Measurements from ENCODE around the gene SMIM22.

The SMIM22 gene

GRCh38 chr16:4811242-4811641, 16.1 kb downstream of the SMIM22 start:
- H3K27ac ChIP-seq = no peak overlapping the region
- no peak overlapping the region for H3K4me3 ChIP-seq

DNA sequence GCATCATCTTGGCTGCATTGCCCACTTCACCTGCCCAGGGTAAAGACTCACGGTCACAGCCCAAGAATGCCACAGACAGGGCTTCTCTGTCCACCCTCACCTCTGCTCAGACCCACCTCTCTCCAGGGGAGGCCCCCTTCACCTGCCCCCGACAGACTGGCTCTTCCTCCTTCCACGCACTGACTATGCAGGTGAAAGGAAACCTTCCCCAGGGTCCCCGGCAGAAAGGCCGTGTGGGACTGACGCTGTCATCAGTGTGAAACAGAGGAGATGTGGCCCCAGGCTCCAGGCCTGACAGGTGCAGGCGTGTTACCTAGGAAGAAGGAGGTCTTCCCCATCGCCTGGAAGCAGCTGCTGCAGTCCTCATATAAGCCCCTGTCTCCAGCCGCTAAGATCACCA, 16.6 kb downstream of the SMIM22 start:
- Histone ChIP-seq H3K27ac (no peak overlapping the region), H3K4me3 (no peak overlapping the region)

DNA sequence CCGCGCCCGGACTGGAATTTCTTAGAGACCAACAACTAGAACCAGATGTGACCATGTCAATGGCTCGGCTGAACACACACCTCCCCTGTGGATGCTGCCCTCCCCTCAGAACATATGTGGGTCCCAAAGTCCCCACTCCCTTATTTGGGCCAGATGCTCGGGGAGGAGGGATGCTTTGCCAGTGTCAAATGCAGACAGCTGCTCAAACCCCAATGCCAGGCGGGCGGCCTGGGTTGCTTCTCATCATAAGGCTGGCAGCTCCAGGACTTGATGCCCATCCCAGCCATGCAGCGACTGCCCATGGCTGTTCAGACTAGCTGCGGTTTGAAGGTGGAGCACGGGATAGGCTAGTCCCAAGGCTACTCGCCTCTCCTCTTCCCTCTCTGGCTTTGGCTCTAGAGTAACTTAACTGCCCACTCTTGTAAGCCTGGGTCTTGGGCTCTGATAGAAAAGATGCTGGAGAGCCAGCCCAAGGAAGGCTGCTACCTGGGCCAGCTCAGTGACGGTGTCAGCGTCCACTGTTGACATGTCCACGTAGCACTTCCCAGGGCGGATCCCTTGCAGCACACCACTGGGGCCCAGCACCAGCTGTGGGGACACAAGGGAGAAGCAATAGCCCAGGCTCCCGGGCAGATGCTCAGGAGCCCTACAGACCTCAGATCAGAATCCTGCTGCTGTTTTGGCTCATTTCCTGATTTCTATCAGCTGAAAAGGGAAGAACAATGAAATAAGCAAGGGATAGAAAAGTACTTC, 18.3 kb downstream of the SMIM22 start:
- Histone ChIP-seq H3K27ac (no peak overlapping the region), H3K4me3 (no peak overlapping the region)

GRCh38 chr16:4814046-4814445, 18.9 kb downstream of the SMIM22 start:
- Histone ChIP-seq H3K4me3 (no peak overlapping the region), H3K27ac (no peak overlapping the region)

DNA sequence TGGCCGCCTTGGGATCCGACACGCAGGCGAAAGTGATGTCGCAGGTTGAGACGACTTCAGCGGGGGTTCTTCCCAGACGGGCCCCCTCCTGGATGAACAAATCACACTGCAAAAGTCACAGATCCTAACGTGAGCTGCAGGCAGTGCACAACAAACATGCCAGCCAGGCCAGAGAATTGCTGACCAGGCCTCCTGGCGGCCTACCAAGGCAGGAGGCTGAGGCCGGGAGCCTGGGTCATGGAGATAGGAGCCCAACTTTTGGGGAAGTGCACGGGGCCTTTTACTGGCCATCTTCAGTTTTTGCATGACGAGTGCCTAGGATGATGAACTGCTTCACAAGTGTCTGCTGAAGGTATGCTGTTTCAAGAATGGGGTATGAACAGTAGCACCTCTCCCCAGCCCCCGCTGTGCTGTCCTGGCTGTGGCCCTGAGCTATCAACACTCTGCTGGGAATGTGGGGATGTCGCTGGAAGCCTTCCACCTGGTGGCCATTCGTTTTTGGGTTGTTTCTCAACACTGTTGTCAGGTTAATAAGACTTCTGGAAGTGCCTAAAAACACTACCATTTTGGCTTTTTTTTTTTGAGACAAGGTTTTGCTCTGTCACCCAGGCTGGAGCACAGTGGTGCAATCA, 19.5 kb downstream of the SMIM22 start:
- Histone ChIP-seq H3K4me3 (no peak overlapping the region), H3K27ac (no peak overlapping the region)

GRCh38 chr16:4820652-4821051, 25.5 kb downstream of the SMIM22 start:
- H3K4me3 ChIP-seq = no peak overlapping the region
- H3K27ac ChIP-seq = no peak overlapping the region

- H3K4me3 ChIP-seq = no peak overlapping the region
- H3K27ac ChIP-seq = no peak overlapping the region
These were observed 30.0 kb downstream of the SMIM22 start for GRCh38 chr16:4825196-4825595.

GRCh38 chr16:4826526-4826925, 31.4 kb downstream of the SMIM22 start:
- no peak overlapping the region for H3K4me3 ChIP-seq
- H3K27ac ChIP-seq = no peak overlapping the region

DNA sequence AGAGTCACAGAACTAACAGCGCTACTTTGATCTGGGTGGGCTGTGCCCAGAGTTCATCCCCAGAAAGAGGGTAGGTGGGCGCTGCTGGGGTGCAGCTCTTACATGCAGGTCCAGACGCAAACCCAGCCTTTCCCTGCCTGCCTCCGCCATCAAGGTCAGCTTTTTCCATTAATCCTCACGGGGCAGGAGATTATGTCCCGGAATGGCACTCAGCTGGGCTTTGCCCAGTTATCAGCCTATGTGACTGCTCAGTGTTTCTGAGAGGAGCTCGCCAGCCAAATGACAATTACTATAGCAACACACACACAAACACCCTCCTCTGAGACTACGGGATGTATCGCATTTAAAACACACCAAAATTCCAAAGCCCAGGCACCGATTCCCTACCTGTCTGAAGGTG, 31.8 kb downstream of the SMIM22 start:
- H3K27ac ChIP-seq = no peak overlapping the region
- H3K4me3 ChIP-seq = no peak overlapping the region

DNA sequence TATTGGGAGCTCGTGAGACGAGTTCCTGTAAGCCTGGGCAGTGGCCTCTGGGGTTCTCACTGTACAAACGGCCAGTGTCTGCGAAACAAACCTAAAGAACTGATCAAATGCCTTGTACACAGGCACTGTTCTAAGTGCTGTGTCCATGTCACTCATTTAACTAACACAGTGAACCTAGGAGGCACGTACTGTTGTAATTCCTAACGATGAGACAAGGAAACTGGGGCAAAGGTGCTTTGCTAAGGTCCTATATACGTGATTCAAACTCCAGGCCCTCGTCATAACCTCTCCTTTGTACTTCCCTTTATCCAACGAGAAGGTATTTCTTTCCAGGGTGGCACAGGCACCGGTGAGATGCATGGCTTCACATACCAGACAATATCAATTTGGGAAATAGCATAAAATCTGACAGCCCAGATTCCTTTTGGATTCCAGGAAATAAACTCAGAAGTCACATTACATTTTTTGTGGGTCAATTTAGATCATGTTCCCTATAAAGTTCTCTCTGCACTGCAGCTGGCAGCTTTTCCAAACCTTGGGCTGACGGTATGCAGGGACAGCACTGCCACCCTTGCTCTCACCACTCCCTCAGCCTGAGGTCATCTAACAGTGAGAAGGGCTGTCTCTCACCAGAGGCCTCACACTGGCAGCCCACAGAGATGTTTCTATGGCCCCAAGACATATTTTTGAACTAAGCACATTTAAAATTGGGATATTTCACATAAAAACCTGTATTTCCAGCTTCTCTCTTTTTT, 33.6 kb downstream of the SMIM22 start:
- no peak overlapping the region for H3K4me3 ChIP-seq
- H3K27ac ChIP-seq = no peak overlapping the region

- H3K27ac ChIP-seq = no peak overlapping the region
- no peak overlapping the region for H3K4me3 ChIP-seq
These were observed 35.2 kb downstream of the SMIM22 start for GRCh38 chr16:4830408-4830807.

- Histone ChIP-seq H3K27ac (no peak overlapping the region), H3K4me3 (no peak overlapping the region)
These were observed 36.4 kb downstream of the SMIM22 start for GRCh38 chr16:4831616-4832015.

DNA sequence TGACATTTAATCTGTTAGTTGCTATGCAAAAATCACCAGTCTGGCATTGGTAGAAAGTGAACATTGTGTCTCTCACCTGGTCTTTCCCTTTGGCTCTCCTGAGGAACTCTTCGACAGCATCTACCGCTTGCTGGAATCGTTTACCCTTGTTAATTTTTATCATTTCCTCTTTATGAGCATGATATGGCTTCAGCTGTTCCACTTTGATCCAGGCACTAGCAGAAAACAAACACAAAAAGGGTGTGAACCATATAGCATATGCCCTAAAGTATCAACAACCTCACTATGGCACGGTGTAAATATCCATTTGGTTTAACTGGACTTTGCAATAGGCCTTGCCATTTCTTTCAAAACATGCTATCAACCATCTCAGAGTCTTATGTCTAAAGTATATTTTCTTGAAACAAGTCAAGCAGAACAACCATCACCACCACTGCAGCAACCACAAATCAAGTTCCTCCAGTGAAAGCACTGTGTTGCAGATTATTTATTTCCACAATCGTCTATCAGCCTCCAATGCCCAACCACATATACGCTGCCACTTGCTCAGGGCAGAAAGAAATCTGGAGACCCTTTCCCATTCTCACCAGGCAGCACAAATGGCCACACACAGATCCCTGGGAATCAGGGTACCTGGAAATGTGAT, 37.7 kb downstream of the SMIM22 start:
- no peak overlapping the region for H3K4me3 ChIP-seq
- H3K27ac ChIP-seq = no peak overlapping the region

DNA sequence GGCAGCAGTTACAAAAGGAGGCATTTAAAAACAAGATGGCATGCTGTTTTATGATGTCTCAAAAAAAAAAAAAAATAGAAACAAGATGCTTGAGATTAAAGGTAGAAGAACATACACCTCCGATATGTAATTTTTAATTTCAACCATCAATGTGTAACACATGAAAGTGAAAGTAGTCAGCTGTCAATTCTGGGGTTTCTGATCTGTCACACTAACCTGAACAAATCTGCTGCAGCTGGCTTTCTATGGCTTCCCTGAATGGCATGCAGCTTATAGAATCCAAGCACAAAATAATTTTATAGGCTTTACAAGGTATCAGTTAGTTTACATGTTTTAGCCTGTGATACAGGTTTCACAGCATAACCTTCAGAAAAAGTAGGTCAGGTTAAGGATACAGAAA, 38.4 kb downstream of the SMIM22 start:
- no peak overlapping the region for H3K27ac ChIP-seq
- no peak overlapping the region for H3K4me3 ChIP-seq

DNA sequence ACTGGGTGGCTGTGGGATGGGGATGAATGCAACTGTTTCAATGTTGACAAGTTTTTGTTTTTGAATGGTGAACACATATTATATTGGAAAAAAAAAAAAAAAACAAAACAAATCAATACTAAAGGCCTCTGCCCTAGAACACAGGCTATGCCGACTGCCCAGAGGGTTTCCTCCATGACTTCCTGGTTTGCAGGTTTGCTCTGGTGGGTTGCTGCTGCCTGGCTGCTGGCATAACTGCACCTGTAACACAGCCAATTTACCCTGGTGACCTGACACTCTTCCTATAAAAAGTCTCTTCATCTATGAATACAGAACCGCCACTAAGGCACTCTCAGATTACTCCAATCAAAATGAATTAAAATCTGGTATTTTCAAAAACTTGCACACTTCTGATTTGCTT, 41.6 kb downstream of the SMIM22 start:
- Histone ChIP-seq H3K4me3 (no peak overlapping the region), H3K27ac (no peak overlapping the region)

- H3K27ac ChIP-seq = no peak overlapping the region
- no peak overlapping the region for H3K4me3 ChIP-seq
These were observed 42.7 kb downstream of the SMIM22 start for GRCh38 chr16:4837733-4838501.

DNA sequence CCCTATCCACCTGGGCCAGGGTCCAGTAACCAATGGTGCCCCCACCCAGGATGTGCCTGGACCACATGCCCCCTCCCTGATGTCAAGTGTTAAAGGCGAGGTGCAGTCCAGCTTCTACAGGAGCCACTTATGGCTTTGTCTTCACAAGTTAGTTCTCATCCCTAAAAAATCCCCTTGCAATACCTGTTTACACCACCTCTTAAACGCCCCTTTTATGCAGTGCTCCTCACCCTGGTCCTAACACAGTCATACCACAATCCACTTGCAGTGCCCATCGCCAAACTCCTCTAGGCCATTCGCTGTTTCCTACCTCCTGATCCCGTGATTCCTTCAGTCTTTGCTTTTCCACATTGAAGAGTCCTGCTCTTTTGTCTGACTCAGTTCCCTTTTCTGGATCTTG, 44.8 kb downstream of the SMIM22 start:
- no peak overlapping the region for H3K27ac ChIP-seq
- no peak overlapping the region for H3K4me3 ChIP-seq

- Histone ChIP-seq H3K4me3 (no peak overlapping the region), H3K27ac (no peak overlapping the region)
These were observed 45.8 kb downstream of the SMIM22 start for GRCh38 chr16:4840984-4841383.
